HG02763 (cell line): Measurements from ENCODE around the gene IQUB.
"Not testable (repeated sequence)": the region's sequence is repeated elsewhere in the genome, so short reads cannot be mapped to it uniquely, and the experiment has no call there.

Experiments used
- ATAC-seq: cut with Tn5 transposase; IDR thresholded peaks from one replicate; pipeline ENCODE4 v1.9.1; 2021; ENCODE audit warnings: mild to moderate bottlenecking, moderate library complexity; ENCODE audit not compliant: unreplicated experiment

Gene IQUB

GRCh38 chr7:123548406-123548805 is 14.0 kb upstream of the IQUB start:
- ATAC-seq, result no peak

DNA sequence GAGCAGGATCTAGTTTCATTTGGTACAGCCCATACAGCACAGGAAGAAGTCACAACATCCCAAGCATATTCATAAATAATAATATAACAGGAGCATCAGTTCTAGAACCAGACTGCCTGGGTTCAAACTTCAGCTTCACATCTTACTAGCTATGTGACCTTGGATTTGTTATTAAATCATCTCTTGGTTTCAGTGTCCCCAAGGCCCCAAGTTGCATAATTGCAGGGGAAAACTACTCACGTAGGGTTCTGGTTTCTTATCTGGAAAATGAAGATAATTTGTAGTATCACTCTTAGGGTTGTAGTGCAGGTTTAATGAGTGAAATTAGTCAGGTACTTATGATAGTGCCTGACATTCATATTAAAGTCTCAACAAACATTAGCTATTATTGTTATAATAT is 5.5 kb upstream of the IQUB start:
- ATAC-seq, result no peak

DNA sequence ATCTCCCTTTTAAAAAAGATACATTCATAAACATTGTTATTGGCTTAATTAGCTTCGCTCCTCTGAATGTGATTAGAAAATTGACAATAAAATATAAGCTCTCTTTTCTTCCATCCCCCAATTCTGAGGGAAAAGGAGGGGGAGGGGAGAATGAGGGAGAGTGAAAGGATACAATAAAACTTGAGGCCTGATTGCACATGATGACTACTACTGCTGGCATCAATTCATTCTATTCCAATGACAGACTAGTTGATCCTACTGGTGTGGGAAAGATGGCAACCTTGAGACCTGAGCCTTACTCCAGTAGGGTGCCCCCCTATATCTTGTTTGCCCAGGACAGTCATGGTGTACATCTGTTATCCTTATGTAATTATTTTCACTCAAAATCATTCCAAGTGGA is 4.5 kb upstream of the IQUB start:
- no peak for ATAC-seq

GRCh38 chr7:123538189-123538714 is 3.9 kb upstream of the IQUB start:
- ATAC-seq, result no peak

- no peak for ATAC-seq
Measured at GRCh38 chr7:123537026-123537642, 2.7 kb upstream of the IQUB start.

- ATAC-seq, result no peak
Measured at GRCh38 chr7:123535517-123535916, 1.1 kb upstream of the IQUB start.

- ATAC-seq, result peak; percentile 9
Measured at GRCh38 chr7:123533929-123534382, 439 bp downstream of the IQUB start.

DNA sequence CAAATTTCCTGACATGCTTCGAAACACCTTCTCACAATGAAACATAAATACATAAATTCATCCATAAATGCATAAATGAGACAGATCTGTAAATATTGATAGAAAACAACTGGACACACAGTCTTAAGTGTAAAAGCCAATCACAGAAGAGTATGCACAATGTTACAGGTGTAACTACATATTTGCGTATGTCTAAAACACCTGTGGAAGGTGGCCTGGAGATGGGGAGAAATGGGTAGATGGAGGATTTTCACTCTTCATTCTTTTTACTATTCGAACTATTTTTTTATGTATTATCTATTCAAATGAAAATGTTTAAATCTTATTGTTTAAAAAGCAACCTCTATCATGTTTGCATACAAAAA is 860 bp downstream of the IQUB start:
- ATAC-seq, result no peak

DNA sequence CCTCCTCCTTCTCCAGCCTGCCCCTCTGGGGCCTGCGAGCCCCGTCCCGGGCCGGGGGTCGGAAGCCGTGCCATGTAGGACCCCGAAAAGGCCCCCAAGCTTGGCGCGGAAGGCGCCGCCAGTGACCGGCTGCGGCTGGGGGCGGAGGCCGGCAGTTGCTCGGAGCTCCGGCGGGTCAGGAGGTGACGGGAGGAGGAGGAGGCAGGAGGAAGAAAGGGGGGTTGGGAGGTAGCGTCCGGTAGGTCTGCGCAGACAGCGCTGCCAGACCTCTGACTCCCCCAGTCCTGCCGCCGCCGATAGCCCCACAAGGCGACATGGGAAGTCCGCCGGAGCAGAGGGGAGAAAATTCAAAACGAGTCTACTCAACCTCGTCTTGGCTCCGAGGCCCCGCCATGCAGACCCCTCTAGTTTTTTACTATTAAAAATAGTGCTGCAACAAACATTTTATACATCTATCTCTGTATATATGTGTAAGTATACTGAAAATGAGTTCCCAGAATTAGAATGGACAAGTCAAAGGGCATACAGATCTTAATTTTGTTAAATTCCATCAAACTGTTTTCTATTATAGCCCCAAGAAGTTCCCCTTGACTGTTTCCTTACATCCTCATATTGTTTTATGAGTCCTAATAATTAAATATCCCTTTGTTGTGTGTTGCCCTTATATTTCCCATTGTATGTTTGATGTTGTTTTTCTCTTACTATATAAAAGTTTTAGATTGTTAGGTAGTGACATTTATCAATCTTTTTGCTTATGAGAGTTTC is 1.4 kb downstream of the IQUB start:
- ATAC-seq, result peak; percentile 30

DNA sequence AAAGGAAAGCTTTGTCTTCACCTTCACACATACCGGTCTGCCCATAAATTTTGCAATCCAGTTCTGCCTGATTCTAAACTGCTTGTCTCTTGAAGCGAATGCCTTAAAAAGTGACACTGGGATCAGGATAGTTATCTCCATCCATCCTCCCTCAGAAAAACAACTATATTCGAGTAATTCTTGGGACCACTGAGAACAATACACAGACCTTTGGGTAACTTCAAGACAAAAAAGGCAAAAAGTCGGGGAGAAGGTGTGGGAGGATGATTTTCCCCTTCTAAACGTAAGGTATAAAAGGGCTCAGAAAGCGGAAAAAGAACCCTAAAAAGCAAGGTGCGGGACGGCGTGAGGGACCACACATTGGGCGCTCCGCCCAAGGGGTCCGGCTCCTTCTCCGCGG is 2.1 kb downstream of the IQUB start:
- ATAC-seq, result peak; percentile 1

- ATAC-seq, result not testable (repeated sequence)
Measured at GRCh38 chr7:123530035-123530591, 4.3 kb downstream of the IQUB start.

- no peak for ATAC-seq
Measured at GRCh38 chr7:123528265-123528664, 6.1 kb downstream of the IQUB start.

DNA sequence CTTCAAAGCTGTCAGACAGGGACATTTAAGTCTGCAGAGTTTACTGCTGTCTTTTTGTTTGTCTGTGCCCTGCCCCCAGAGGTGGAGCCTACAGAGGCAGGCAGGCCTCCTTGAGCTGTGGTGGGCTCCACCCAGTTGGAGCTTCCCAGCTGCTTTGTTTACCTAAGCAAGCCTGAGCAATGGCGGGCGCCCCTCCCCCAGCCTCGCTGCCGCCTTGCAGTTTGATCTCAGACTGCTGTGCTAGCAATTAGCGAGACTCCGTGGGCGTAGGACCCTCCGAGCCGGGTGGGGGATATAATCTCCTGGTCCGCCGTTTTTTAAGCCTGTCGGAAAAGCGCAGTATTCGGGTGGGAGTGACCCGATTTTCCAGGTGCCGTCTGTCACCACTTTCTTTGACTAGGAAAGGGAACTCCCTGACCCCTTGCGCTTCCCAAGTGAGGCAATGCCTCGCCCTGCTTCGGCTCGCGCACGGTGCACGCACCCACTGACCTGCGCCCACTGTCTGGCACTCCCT is 6.6 kb downstream of the IQUB start:
- ATAC-seq, result not testable (repeated sequence)

DNA sequence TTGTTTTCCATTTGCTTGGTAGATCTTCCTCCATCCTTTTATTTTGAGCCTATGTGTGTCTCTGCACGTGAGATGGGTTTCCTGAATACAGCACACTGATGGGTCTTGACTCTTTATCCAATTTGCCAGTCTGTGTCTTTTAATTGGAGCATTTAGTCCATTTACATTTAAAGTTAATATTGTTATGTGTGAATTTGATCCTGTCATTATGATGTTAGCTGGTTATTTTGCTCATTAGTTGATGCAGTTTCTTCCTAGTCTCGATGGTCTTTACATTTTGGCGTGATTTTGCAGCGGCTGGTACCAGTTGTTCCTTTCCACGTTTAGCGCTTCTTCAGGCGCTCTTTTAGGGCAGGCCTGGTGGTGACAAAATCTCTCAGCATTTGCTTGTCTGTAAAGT is 7.9 kb downstream of the IQUB start:
- ATAC-seq, result not testable (repeated sequence)

DNA sequence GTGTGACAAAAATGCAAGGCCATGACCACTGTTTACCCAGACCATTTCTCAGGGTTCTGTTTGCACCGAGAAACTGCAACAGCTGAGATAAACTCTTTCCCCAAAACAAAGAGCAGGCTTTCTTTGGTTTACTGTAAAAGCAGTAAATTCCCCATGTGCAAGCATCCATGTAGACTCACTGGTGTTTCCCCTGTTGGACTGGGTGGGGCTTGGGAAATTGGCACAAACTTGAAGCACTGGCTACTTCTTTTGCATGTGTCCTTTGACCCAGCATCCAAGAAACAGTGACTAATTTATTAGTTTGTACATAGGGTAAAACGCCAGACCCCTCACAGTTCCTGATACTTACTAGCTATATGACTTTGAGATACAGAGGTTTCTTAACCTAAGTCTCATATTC is 12.3 kb downstream of the IQUB start:
- no peak for ATAC-seq

DNA sequence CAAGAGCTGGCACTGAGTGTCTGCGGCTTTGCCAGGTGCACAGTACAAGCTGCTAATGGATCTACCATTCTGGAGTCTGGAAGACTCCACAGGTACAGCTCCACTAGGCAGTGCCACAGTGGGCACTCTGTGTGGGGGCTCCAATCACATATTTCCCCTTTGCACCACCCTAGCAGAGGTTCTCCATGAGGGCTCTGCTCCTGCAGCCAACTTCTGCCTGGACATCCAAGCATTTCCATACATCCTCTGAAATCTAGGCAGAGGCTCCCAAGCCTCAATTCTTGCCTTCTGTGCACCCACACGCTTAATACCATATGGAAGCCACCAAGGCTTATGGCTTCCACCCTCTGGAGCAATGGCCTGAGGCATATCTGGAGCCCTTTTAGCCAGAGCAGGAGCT is 29.2 kb downstream of the IQUB start:
- no peak for ATAC-seq

DNA sequence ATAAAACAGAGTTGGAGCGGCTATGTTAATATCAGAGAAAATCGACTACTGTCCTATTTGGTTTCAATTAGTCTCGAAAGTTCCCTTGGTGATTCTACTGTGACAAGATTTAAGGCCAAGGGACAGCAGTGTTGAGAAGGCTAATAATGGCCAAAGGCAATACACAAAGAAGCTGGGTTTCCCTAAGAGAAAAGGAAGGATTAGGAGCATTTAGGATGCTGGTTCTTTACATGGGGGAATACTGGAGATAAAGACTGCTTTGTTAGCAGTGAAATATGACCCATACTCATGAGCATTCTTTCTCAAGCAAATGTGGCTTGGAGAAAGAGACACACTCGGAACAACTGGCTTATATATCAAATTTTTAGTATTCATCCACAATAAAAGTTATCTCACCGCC is 32.2 kb downstream of the IQUB start:
- ATAC-seq, result no peak

DNA sequence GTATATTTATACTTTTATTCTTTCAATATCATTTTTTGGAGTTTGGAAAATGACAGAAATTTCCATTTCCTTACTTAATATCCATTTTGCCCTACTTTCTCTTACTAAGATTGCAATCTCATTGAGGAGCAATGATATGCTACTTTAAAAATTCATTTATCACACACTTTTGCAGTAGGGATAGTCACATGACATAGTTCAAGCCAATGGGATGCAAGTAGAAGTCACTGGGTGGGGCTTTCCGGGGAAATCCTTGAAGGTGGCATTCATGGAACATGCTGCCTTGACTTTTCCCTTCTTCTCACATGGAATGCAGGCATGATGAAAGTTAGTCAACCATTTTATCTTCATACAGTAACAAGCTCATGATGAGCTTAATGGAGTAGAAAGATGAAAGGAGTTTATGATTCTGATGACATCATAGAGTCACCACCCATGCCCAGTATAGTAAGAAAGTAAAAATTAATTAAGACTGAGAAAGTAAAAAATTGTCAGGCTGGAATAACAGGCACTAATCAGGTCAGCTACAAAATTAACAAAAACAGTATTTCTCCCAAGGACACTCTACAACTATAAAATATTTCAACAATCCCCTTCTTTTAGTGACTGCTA is 33.4 kb downstream of the IQUB start:
- no peak for ATAC-seq

GRCh38 chr7:123499211-123499970 is 35.0 kb downstream of the IQUB start:
- no peak for ATAC-seq

- ATAC-seq, result no peak
Measured at GRCh38 chr7:123498601-123499000, 35.8 kb downstream of the IQUB start.

DNA sequence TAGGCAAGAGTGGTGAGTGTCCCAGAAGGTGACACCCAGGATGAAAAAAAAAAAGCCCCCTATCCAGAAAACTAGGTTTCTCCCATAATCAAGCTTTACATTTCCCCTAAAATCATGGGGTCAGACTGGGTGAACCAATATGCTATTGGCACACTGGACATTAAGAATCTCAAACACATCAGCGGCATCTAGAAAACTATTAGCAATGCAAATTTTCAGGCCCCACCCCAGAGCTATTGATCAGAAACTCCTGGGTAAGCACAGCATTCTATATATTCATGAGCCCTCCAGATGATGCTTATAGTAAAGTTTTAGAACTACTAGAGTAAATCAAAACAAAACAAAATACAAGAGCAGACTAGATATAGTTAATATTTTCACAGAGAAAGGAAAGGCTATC is 36.4 kb downstream of the IQUB start:
- no peak for ATAC-seq
